ENCODE data around the gene MARCHF7.
"Not testable (repeated sequence)": the region's sequence is repeated elsewhere in the genome, so short reads cannot be mapped to it uniquely, and the experiment has no call there.

Gene MARCHF7

GRCh38 chr2:159712143-159712928 lies at the start of gene MARCHF7:
TSS of gene MARCHF7 (plus strand) at chr2:159712506. CDS start at chr2:159729023, 16,517 bp downstream.
- peak; percentile 94 for DNase-seq (ENCODE audit: low spot score)
- peak; percentile 22 for FAIRE-seq

GRCh38 chr2:159667423-159667822 lies 44.9 kb upstream of the MARCHF7 start:
- not testable (repeated sequence) for FAIRE-seq

GRCh38 chr2:159671047-159671446 lies 41.3 kb upstream of the MARCHF7 start:
- FAIRE-seq (no peak), DNase-seq (ENCODE audit: low spot score) (no peak)

More at GRCh38 chr2:159667423-159667822, 44.9 kb upstream of the MARCHF7 start:
- not testable (repeated sequence) for DNase-seq (ENCODE audit: low spot score)

GRCh38 chr2:159677654-159678053 lies 34.7 kb upstream of the MARCHF7 start:
- peak; percentile 44 for FAIRE-seq
- no peak for DNase-seq (ENCODE audit: low spot score)

GRCh38 chr2:159680692-159681091 lies 31.6 kb upstream of the MARCHF7 start:
- DNase-seq (ENCODE audit: low spot score): no peak
- FAIRE-seq: no peak

- DNase-seq (ENCODE audit: low spot score): no peak
- no peak for FAIRE-seq
Measured at GRCh38 chr2:159683817-159684216, 28.5 kb upstream of the MARCHF7 start.

- FAIRE-seq (peak; percentile 55), DNase-seq (ENCODE audit: low spot score) (peak; percentile 23)
Measured at GRCh38 chr2:159684796-159685195, 27.5 kb upstream of the MARCHF7 start.

- FAIRE-seq: no peak
Measured at GRCh38 chr2:159694500-159695040, 17.7 kb upstream of the MARCHF7 start.

GRCh38 chr2:159695795-159696448 lies 16.4 kb upstream of the MARCHF7 start:
- DNase-seq (ENCODE audit: low spot score): no peak

More at GRCh38 chr2:159694500-159695040, 17.7 kb upstream of the MARCHF7 start:
- DNase-seq (ENCODE audit: low spot score): no peak

GRCh38 chr2:159703491-159703890 lies 8.8 kb upstream of the MARCHF7 start:
- no peak for FAIRE-seq
- DNase-seq (ENCODE audit: low spot score): no peak

More at GRCh38 chr2:159695795-159696448, 16.4 kb upstream of the MARCHF7 start:
- FAIRE-seq: no peak

- FAIRE-seq (no peak), DNase-seq (ENCODE audit: low spot score) (no peak)
Measured at GRCh38 chr2:159706385-159706980, 5.8 kb upstream of the MARCHF7 start.

GRCh38 chr2:159708066-159708760 lies 4.1 kb upstream of the MARCHF7 start:
- FAIRE-seq (no peak), DNase-seq (ENCODE audit: low spot score) (no peak)

- FAIRE-seq (no peak), DNase-seq (ENCODE audit: low spot score) (no peak)
Measured at GRCh38 chr2:159710601-159711180, 1.6 kb upstream of the MARCHF7 start.

- DNase-seq (ENCODE audit: low spot score) (no peak), FAIRE-seq (no peak)
Measured at GRCh38 chr2:159711562-159712142, 654 bp upstream of the MARCHF7 start.

GRCh38 chr2:159712929-159713420 lies 669 bp downstream of the MARCHF7 start:
- DNase-seq (ENCODE audit: low spot score) (no peak), FAIRE-seq (no peak)

GRCh38 chr2:159713631-159714246 lies 1.4 kb downstream of the MARCHF7 start:
- FAIRE-seq (no peak), DNase-seq (ENCODE audit: low spot score) (no peak)

- DNase-seq (ENCODE audit: low spot score): no peak
- FAIRE-seq: peak; percentile 32
Measured at GRCh38 chr2:159714247-159714930, 2.1 kb downstream of the MARCHF7 start.

- DNase-seq (ENCODE audit: low spot score) (no peak), FAIRE-seq (no peak)
Measured at GRCh38 chr2:159715451-159715850, 3.1 kb downstream of the MARCHF7 start.

GRCh38 chr2:159716409-159716808 lies 4.1 kb downstream of the MARCHF7 start:
- not testable (repeated sequence) for FAIRE-seq; DNase-seq (ENCODE audit: low spot score)
